Forelimb muscle (tissue), 1 donor: Measurements from ENCODE around the gene SCFD2. TPM values are rescaled to one million over a fixed set of nuclear protein-coding genes. Genes with fewer than 3 reads are reported as not detected.
"Not testable (repeated sequence)": the region's sequence is repeated elsewhere in the genome, so short reads cannot be mapped to it uniquely, and the experiment has no call there.

Experiments
- DNase-seq: peaks from one replicate; pipeline ENCODE4 v3.0.0-alpha.2; 2013; ENCODE audit warnings: low read depth
- polyA plus RNA-seq: library from polyadenylated mRNA; unstranded; fragments of 120-200 nt; gene quantifications from one replicate; pipeline ENCODE4 v1.2.1, GENCODE V29; 2013; ENCODE audit not compliant: insufficient read length

Gene SCFD2
- polyA plus RNA-seq, 1 donor: 10.6 TPM

DNA sequence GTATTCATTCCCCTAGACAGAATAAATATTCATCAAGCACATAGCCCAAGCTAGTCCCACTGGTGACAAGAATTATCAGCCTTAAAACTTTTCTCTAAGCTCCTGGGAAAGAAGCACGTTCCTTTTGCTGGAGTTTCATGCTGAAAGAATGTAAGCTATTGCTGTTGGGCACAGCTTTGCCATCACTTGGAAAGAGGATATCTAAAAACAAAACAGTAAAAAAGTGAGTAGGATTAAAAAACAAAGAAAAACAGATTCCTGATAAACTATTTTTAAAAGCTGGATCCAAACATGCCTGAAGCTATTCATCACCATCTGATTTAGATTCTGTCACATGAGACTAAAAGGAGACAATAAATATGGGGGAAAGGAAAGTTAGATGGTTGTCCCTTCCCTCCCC is 176.8 kb downstream of the SCFD2 start:
- no peak for DNase-seq

DNA sequence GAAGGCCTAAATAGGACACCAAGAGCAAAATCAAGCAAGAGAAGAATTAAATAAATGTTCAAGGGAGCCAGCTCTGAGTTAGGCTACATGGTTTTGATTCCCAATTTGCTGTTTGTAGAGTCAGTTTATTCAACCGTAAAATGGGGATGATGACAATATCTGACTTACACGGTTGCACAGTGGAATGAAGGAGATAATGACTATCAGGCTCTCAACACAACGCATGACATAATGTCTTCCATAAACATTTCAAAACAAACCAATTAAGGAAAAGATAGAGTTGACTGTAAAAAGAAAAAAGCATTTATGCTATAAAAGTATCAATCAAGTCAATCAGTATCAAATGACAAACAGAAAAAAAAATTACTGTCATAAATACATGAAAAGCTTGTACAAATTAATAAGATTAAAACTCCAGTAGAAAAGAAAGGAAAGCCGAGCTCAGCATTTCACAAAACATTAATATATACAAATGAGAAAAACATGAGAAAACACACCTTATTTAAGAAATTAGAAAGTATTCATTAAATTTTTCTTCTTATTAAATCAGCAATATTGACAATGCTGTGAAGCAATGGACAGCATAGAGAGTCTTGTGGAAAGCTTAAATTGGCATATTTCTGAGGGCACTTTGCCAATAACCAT is 179.0 kb downstream of the SCFD2 start:
- no peak for DNase-seq

DNA sequence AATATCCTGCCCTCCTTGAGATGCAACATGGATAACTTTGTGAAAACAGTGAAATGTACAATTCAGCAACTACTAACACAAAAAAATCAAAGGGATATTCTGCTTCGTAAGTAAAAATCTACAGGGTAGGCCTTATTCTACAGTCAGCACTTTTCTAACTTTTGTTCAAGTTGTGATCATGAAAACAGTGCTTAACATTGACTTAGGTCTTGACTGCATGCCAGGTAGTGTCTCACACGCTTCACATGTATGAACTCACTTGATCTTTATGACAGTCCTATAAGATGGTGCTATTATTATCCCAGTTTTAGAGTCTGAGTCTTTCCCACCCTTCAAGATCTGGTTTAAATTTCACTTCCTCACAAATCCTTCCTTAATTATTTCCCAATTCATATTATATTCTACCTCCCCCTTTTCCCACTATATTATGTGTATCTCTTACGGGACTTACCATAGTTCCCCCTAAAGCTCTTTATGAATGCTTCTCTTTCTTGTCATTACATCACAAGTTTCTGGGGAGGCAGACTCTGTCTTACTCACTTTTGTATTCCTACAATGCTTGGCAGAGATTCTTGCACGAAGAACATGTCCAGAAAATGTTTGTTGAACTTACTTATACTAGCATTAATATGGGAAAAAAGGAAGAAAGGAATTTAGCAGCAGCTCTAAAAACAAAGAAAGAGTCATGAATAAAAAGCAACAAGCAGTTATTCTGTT is 179.8 kb downstream of the SCFD2 start:
- DNase-seq: no peak

DNA sequence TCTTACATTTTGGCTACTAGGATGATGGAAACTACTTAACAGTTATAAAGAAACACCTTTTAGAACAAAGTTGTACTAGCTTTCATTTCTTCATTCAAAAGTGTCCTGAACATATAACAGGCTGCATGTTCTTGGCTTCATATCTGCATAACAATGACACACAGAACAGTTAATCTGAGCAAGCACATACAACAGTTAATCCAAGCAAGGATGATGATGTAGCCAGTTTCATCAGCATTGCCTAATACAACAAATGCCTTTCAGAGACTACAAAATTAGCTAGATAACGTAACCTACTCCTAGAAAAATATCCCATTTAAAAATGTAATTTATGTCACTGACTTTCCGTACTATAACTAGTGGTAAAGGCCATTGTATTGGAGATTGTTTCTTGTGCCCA is 182.1 kb downstream of the SCFD2 start:
- no peak for DNase-seq

DNA sequence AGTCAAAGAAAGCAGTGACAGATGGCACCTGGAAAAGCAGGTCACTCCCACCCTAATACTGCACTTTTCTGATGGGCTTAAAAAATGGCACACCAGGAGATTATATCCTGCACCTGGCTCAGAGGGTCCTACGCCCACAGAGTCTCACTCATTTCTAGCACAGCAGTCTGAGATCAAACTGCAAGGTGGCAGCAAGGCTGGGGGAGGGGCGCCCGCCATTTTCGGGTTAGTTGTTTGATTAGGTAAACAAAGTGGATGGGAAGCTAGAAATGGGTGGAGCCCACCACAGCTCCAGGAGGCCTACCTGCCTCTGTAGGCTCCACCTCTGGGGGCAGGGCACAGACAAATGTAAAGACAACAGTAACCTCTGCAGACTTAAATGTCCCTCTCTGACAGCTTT is 188.1 kb downstream of the SCFD2 start:
- DNase-seq: not testable (repeated sequence)

DNA sequence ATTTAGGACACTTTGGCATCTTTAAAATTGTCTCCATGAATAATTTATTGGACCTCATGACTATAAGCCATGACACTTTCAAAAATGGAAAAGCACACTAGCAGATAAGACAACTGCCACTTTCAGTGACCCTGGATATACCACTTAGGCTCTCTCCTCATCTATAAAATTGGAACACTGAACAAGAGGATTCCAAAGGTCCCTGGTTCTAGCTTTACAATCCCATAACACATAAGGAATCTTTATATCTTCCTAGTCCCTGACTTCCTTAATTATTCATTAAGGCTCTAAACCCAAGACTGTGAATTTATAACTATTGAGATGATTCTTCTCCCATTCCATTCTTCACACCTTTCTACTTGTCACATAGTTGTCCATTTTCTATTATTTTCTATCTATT is 190.2 kb downstream of the SCFD2 start:
- no peak for DNase-seq

DNA sequence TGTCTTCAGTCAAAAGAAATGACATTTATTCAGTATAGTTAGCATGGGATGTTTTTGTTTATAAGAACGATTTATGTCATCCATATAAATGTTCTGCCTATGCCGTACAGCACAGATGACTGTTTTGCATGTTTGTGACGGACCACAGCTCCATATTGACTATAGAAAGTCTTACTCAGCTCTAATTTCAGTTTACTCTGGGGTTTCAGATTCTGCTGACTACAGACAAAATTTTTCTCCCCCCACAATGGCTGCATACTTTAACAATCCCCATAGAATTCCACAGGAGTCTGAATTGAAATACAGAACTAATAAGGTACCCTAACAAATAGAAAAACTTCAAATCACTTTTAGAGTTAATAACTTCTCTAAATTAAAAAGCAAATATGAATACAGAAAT is 191.0 kb downstream of the SCFD2 start:
- DNase-seq: no peak

DNA sequence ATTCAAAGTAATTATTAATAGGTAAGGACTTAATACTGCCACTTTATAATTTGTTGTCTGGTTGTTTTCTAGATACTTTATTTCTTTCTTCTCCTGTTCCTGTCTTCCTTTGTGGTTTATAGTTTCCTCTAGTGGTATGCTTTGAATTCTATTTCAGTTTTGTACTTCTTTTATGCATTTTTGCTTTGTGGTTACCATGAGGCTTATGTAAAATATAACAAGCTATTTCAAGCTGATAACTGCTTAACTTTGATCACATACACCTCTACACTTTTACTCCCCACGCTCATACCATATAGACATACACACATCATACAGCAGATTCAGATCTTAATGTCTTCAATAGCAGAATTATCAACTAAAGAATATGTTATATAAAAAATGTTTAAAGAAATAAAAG is 192.3 kb downstream of the SCFD2 start:
- no peak for DNase-seq

DNA sequence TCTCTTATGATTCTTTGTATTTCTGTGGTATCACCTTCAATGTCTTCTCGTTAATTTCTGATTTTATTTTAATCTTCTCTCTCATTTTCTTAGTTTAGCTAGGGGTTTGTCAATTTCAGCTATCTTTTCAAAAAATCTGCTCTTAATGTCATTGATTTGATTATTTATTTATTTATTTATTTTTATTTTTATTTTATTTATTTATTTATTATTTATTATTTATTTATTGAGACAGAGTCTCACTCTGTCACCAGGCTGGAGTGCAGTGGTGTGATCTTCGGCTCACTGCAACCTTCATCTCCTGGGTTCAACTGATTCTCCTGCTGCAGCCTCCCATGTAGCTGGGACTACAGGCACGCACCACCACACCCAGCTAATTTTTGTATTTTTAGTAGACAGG is 194.1 kb downstream of the SCFD2 start:
- no peak for DNase-seq

DNA sequence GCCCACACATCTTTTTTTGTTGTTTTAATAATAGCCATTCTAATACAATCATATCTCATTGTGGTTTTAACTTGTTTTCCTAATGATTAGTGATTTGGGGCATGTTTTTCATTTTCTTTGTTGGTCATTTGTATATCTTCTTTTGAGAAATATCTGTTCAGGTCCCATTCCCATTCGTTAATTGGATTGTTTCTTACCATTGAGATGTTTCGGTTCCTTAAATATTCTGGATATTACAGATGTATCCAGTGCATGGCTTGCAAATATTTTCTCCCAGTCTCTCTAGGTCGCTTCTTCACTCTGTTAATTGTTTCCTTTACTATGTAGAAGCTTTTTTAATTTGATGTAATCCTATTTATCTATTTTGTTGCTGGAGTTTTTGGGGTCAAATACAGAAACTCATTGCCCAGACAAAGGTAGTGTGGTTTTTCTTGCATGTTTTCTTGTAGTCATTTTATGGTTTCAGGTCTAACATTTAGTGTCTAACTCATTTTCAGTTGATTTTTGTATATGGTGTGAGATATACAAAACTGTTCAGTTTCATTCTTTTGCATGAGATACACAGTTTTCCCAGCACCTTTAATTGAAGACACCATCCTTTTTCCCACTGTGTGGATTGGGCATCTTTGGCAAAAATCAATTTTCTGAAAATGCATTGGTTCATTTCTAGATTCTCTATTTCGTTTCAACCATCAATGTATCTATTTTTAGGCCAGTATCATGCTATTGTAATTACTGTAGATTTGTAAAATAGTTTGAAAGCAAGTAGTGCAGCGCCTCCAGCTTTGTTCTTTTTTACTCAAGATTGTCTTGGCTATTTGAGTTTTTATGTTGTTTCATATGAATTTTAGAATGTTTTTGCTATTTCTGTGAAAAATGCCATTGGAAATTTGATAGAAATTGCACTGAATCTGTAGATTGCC is 195.9 kb downstream of the SCFD2 start:
- no peak for DNase-seq

DNA sequence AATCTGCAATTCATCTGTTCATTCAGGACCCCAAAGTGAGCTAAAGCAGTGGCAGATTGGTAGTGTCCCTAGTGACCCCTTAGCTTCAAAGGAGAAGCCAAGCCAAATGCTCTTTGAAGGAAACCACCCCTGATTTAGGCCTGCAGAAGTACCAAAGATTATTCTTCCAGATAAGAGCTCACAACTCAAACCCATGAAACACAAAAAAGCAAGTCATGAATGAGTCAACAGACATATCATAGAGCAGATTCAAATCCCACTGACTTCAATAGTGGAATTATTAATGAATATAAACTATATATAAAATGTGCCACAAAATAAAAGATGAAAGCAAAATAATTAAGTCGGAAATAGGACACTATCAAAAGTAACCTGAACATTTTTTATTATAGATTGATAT is 197.6 kb downstream of the SCFD2 start:
- DNase-seq: no peak

DNA sequence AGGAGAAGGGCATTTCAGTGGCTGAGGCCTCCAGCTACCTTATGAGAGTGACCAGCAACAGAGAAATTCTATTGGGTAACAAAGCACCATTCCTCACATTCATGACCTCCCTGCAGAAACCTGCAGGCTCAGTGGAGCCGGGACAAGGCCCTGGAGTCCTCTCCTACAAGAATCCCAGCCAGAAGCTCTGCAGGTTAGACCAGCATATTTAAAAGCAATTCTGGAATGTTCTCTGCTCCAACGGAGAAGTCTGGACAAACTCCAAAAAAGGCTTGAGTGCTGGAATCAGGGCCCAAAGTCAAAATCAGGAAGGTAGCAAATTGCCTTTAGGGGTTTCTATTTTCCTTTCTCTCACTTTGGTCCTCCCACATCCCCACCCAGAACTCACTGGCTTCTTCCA is 202.9 kb downstream of the SCFD2 start:
- no peak for DNase-seq

DNA sequence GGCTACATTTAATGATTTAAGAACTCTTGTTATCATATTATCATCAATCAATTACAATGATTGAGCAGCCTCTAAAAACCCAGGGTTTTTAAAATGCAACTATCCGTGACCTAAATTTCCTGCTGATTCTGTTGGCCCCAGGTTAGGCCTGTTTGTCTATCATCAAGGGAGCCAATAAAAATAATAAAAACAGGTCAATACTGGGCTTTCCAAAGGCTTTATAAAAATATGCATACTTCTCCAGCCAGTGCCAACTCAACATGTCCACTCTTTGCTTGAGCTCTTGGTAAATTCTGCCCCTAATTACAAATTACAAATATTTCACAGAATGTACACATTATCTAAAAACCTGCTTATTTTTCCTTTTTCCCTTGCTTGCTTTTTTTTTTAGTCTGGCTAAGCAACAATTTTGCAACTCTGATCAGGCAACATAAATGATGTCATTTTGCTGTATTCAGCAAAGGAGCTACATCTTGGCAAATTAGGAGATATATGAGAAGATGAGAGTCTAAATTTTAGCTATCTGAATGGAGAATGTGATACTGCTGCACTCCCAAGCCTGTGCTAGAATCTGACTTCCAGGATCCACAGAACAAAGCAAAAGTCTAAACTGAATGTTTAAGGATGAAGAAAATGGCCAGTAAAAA is 204.0 kb downstream of the SCFD2 start:
- DNase-seq: peak; percentile 56

DNA sequence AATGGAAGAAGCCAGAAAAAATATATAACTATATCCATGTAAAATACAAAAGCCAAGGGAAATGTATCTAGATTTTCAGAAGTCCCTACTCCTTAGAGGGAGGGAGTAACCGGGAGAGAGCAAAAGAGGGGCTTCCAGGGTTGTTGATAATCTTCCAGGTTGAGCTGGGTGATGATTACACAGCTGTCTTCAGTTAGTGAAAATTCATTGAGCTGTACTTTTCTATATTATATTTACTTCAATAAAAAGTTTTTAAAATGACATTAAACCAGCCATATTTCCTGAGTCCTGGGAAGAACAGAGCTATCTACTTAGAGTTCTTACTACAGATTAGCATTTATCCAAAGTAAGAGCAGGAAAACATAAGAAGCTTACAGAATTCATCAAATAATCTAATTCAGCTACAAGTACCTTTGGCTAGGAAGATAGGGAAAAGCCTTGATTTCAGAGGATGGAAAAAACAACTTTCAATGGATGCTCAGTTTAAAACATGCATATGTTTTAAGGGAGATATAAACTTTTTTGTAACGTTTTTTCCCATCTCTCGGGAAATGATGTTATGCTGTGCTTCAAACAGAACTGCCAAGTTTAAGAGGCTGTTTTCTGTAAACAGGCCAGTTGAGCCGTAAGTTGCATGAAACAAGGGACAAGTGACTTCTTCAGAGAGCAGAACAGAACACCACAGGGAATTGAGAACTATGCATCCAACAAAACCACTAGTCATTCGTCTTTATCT is 204.6 kb downstream of the SCFD2 start:
- peak; percentile 88 for DNase-seq

DNA sequence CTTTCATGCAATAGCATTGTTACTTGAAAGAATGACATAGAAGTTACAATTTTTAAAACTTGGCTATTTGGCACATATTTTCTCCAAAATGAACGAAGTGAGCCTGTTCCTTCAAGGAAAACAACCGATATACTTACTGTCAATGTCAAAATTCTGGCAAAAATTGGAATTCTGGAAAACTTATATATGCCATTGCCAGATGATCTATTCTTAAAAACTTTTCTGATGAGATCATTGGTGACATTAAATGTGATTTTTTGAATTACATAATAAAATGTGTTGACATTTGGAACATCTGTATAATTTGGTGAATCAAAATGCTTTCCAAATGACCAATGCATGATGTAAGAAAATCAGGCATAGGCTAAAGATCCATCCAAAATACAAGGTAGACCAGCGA is 209.0 kb downstream of the SCFD2 start:
- DNase-seq: no peak

DNA sequence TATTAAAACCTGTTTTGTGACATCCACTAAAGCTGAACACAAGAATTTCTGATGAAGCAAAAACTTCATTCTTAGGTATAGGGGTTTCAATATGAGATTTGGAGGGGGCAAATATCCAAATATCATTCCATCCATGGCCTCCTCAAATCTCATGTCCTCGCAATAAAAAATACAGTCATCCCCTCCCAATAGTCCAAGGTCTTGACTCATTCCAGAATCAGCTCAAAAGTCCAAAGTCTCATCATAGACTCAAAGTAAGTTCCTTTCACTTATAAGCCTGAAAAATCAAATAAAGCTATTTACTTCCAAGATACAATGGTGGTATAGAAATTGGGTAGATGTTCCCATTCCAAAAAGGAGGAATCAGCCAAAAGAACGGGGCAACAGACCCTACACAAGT is 213.4 kb downstream of the SCFD2 start:
- no peak for DNase-seq

DNA sequence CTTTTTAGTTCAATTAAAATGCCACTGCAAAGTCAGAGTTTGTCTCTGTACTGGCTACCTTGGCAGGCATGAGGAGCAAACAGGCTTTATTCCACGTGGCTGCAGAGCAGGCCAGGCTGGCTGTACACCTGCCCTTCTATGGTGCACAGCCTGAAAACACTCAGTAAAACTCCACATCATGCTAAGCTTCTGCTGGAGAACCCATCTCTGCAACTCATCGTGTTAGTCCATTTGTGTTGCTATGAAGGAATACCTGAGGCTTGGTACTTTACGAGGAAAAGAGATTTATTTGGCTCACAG is 214.4 kb downstream of the SCFD2 start:
- no peak for DNase-seq

DNA sequence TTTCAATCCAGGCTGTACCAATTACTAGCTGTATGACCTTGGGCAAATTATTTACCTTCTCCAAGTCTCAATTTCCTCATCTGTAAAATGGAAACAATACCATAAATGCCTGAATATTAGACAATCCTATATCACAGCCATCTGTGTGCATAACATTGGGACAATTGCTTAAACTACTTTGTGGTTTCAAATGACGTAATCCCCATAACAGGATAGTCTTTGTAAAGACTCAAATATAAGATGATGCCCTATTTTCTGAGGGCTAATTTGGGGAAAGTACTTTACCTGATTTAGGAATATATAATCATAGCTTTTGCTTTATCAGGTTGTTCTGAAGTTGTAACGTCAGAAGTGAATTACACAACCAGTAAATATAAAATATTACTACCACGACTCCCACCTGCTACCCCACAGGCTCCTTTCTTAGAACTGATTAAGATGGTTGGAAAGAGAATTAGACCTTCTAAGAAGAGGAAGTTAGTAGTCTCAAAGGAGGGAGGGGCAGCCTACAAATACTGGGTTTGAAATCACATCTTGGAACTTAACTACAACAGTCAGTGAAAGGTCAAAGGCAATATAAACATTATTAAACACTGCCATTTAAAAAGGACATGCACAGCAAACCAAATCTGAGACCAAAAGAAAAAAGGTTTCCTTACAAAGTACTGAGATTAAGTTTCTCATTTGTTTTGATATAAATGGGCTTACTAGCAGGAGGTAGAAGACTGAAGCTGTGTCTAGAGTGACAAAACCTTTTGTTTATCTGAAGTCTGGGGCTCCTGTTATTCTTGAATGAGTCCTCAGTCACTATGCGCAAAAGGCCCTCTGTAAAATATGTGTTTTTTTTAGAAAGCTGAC is 215.0 kb downstream of the SCFD2 start:
- no peak for DNase-seq

DNA sequence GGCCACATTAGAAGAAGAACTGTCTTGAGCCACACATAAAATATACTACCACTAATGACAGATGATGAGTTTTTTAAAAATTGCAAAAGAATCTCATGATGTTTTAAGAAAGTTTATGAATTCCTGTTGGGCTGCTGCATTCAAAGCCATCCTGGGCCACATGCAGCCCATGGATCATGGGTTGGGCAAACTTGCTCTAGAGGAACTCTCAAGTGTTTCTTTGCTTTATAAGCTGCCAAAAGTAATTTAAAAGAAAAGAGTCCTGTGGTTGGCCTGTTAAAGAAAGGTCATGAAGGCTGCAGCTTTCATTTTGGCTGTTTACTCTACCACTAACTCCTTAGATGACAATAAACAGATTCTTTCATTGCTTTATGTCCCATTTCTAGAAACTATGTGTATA is 218.2 kb downstream of the SCFD2 start:
- DNase-seq: no peak

DNA sequence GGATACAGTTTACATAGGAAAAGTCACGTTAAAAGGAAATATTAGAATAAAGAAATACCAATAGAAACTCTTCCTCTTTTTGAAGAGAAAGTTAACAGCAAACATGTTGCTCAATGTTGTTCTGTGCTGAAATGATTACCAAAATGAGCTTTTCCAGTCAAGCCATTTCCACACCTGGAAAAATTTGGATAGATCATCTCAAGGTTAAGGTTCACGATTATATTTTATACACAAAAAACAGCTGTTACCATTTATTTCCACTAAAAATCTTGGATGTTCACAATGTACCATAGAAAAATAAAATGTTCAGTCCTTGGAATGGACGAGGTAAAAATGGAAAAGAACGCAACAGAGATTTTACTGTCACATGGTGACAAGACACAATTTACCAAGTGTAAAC is 218.7 kb downstream of the SCFD2 start:
- no peak for DNase-seq

DNA sequence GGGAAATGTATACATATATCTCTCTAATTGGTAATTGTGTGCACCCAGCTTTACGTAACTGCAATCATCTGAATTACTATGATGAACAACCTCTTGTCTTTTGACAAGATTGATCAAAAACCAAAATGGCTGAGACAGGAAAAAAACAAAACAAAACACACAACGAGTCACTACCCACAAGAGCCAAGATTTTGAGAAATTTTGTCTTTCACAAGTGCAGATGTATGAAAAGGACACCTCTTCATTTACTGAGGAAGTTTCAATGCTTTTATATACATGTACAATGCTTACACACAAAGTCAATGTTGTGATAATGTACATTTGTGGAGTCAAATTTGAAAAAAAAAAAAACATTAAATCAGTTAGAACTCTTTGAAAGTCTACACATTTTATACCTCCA is 224.6 kb downstream of the SCFD2 start:
- no peak for DNase-seq
